CD14-positive monocyte (primary cell): ENCODE measurements around the gene FAM187B. TPM values are rescaled to one million over a fixed set of nuclear protein-coding genes. Genes with fewer than 3 reads are reported as not detected.

Experiments used
- DNase-seq, 3 donors: peaks; one replicate each; pipeline ENCODE4 v3.0.0-alpha.2; 2011 to 2022
- H2AFZ ChIP-seq: 2 replicates; pipeline ENCODE4 v1.6.0; 2012; ENCODE audit warnings: mild to moderate bottlenecking, low read depth, low read length, inconsistent platforms; ENCODE audit not compliant: insufficient read depth, poor library complexity, severe bottlenecking
- H3K27ac ChIP-seq, 2 donors: 1 replicate in 1 of 2; 2 replicates in 1 of 2; pipeline ENCODE4 v1.5.1; 2012 to 2013; ENCODE audit warnings: low read length in 2 of 2, control low read depth in 1 of 2, inconsistent platforms in 1 of 2, low read depth in 1 of 2, mild to moderate bottlenecking in 1 of 2
- H3K27me3 ChIP-seq, 2 donors: one replicate each; pipeline versions ENCODE4 v1.6.0 to v1.6.1; 2011 to 2013; ENCODE audit warnings: low read length in 2 of 2; ENCODE audit not compliant: control insufficient read depth in 2 of 2, insufficient read depth in 2 of 2
- H3K36me3 ChIP-seq, 2 donors: replicated peaks in 1 of 2; 1 replicate in 1 of 2; 2 replicates in 1 of 2; pipeline versions ENCODE4 v1.5.1 to v1.6.1; 2012 to 2013; ENCODE audit warnings: low read length in 2 of 2, control low read depth in 1 of 2, inconsistent platforms in 1 of 2, mild to moderate bottlenecking in 1 of 2; ENCODE audit not compliant: insufficient read depth in 2 of 2, control insufficient read depth in 1 of 2
- H3K4me1 ChIP-seq, 2 donors: 1 replicate in 1 of 2; 2 replicates in 1 of 2; pipeline versions ENCODE4 v1.5.1 to v1.6.1; 2012 to 2013; ENCODE audit warnings: low read length in 2 of 2, control low read depth in 1 of 2, inconsistent platforms in 1 of 2, mild to moderate bottlenecking in 1 of 2, moderate library complexity in 1 of 2; ENCODE audit not compliant: insufficient read depth in 2 of 2, control insufficient read depth in 1 of 2
- H3K4me2 ChIP-seq: replicated peaks from 2 replicates; pipeline ENCODE3; 2012; ENCODE audit warnings: low read length, moderate library complexity, mild to moderate bottlenecking; ENCODE audit not compliant: poor library complexity, severe bottlenecking; ENCODE audit errors: extremely low read depth
- H3K4me3 ChIP-seq, 3 experiments: fragments of 200-600 bp in 1 of 3; sonication (generic) in 1 of 3; replicated peaks in 1 of 3; 1 replicate in 2 of 3; 2 replicates in 1 of 3; pipeline ENCODE4 v1.5.1; 2011 to 2013; ENCODE audit warnings: low read length in 3 of 3, mild to moderate bottlenecking in 3 of 3, control low read depth in 2 of 3, low read depth in 2 of 3, inconsistent platforms in 1 of 3, moderate library complexity in 1 of 3
- H3K79me2 ChIP-seq: 2 replicates; pipeline ENCODE4 v1.6.0; 2012; ENCODE audit warnings: mild to moderate bottlenecking, control low read depth, inconsistent platforms, low read length, moderate library complexity; ENCODE audit not compliant: insufficient read depth
- H3K9ac ChIP-seq: 2 replicates; pipeline ENCODE4 v1.6.0; 2017; ENCODE audit warnings: low read length, mild to moderate bottlenecking; ENCODE audit not compliant: insufficient read depth, poor library complexity, severe bottlenecking
- H3K9me3 ChIP-seq, 2 donors: replicated peaks in 1 of 2; 1 replicate in 1 of 2; 2 replicates in 1 of 2; pipeline versions ENCODE4 v1.5.1 to v1.6.1; 2012 to 2013; ENCODE audit warnings: low read length in 2 of 2, control low read depth in 1 of 2; ENCODE audit not compliant: control insufficient read depth in 1 of 2, insufficient read depth in 1 of 2
- H4K20me1 ChIP-seq: 2 replicates; pipeline ENCODE4 v1.6.0; 2012; ENCODE audit warnings: mild to moderate bottlenecking, low read length, control low read depth, moderate library complexity; ENCODE audit not compliant: insufficient read depth
- H3K27ac Mint-ChIP-seq, 7 donors: one replicate each; pipeline ENCODE4 v1.8.0; 2020; ENCODE audit warnings: mild to moderate bottlenecking in 7 of 7, mixed read lengths in 7 of 7, moderate library complexity in 6 of 7, inconsistent platforms in 2 of 7
- H3K27me3 Mint-ChIP-seq, 3 donors: one replicate each; pipeline ENCODE4 v1.8.0; 2021 to 2022; ENCODE audit warnings: low read depth in 3 of 3, mild to moderate bottlenecking in 3 of 3, mixed read lengths in 3 of 3, moderate library complexity in 3 of 3, inconsistent platforms in 1 of 3
- H3K36me3 Mint-ChIP-seq, 2 donors: one replicate each; pipeline ENCODE4 v1.8.0; 2020; ENCODE audit warnings: mixed read lengths in 2 of 2, inconsistent platforms in 1 of 2, mild to moderate bottlenecking in 1 of 2
- H3K4me1 Mint-ChIP-seq: one replicate; pipeline ENCODE4 v1.8.0; 2020; ENCODE audit warnings: mild to moderate bottlenecking, mixed read lengths
- H3K4me3 Mint-ChIP-seq, 2 donors: one replicate each; pipeline ENCODE4 v1.8.0; 2020; ENCODE audit warnings: mild to moderate bottlenecking in 2 of 2, mixed read lengths in 2 of 2, moderate library complexity in 1 of 2
- H3K9me3 Mint-ChIP-seq, 7 donors: one replicate each; pipeline ENCODE4 v1.8.0; 2020 to 2022; ENCODE audit warnings: mixed read lengths in 7 of 7, mild to moderate bottlenecking in 6 of 7, moderate library complexity in 6 of 7, inconsistent platforms in 2 of 7
- WGBS: methylation state at CpG from one replicate; pipeline ENCODE4 v1.1.5; 2013; ENCODE audit warnings: missing lambda C conversion rate; ENCODE audit not compliant: insufficient coverage; 5-methylcytosine and 5-hydroxymethylcytosine counted together
- intact Hi-C, 2 donors: fragments of 100-400 bp; cut with micrococcal nuclease; formaldehyde crosslinking; loops; one replicate each; pipeline versions ENCODE4 v1.15.0 to v1.15.1; 2023
- polyA plus RNA-seq, 3 donors: library from polyadenylated mRNA; depleted of rRNA in 1 of 3; unstranded in 2 of 3; stranded (reverse) in 1 of 3; fragments of 300-500 nt in 2 of 3; fragments of >200 nt in 1 of 3; fragmentation: Illumina TruSeq in 2 of 3; gene quantifications; 1 replicate in 2 of 3; 2 replicates in 1 of 3; pipeline ENCODE4 v1.2.3, GENCODE V29; 2012 to 2021
- TF ChIP-seq, protein P1 (sequence below): fragments of 200-600 bp; IDR thresholded peaks from one replicate; pipeline ENCODE4 v1.8.0; 2022; ENCODE audit warnings: antibody characterized with exemption, mild to moderate bottlenecking

The FAM187B gene
- polyA plus RNA-seq, 3 donors: not detected

DNA sequence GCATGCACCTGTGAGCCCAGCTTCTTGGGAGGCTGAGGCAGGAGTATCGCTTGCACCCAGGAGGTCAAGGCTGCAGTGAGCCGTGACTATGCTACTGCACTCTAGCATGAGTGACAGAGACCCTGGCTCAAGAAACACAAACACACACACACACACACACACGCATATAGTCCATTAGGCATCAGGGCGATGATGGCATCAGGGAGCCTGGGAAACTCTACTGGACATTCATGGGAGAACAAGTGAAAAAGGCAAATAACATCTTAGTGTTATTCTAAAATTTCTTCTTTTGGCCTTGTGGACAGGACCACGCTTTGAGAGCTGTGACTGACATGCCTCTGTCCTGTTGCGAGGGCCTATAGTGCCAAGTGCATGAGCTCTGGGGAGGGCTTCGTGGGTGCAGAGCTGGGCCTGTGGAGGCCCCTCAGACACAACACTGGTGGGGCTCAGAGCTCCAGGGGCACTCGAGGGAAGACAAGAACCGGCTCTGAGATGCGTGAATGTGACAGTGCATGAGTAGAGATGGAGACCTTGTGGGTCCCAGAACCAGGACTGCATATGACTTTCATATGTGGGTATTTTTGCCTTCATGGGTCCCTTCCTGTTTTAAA is 32.3 kb upstream of the FAM187B start:
- no peak overlapping the region for H3K27ac ChIP-seq
- H3K36me3 Mint-ChIP-seq: no peaks in the 10 kb centered on the region
- no peak for DNase-seq
- H2AFZ ChIP-seq: no peak overlapping the region
- no peak overlapping the region for H3K9ac ChIP-seq
- H3K36me3 ChIP-seq: no peaks in the 10 kb centered on the region
- no peak overlapping the region for H3K27ac Mint-ChIP-seq
- H3K9me3 ChIP-seq: no peaks in the 10 kb centered on the region
- H3K27me3 Mint-ChIP-seq: peaks cover 12 to 31% (median 15%) of the 10 kb centered on the region in 3 donors
- no peaks in the 10 kb centered on the region for H3K79me2 ChIP-seq
- no peak overlapping the region for H3K4me3 ChIP-seq
- no peak overlapping the region for H3K4me3 Mint-ChIP-seq
- H3K9me3 Mint-ChIP-seq: no peaks in the 10 kb centered on the region
- TF ChIP-seq, protein P1, sequence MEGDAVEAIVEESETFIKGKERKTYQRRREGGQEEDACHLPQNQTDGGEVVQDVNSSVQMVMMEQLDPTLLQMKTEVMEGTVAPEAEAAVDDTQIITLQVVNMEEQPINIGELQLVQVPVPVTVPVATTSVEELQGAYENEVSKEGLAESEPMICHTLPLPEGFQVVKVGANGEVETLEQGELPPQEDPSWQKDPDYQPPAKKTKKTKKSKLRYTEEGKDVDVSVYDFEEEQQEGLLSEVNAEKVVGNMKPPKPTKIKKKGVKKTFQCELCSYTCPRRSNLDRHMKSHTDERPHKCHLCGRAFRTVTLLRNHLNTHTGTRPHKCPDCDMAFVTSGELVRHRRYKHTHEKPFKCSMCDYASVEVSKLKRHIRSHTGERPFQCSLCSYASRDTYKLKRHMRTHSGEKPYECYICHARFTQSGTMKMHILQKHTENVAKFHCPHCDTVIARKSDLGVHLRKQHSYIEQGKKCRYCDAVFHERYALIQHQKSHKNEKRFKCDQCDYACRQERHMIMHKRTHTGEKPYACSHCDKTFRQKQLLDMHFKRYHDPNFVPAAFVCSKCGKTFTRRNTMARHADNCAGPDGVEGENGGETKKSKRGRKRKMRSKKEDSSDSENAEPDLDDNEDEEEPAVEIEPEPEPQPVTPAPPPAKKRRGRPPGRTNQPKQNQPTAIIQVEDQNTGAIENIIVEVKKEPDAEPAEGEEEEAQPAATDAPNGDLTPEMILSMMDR: no peak
- H4K20me1 ChIP-seq: no peaks in the 10 kb centered on the region
- peaks cover 20% of the 10 kb centered on the region in 2 donors for H3K4me1 ChIP-seq
- intact Hi-C loops: loop anchor here in 1 of 2 donors (10.0 kb wide), 1 partner anchor 56 kb away; no protein-coding TSS in a partner anchor
- H3K4me2 ChIP-seq: no peak overlapping the region
- 93% methylated on average over 8 of the region's 10 CpGs for WGBS
- peaks cover 0 to 10% of the 10 kb centered on the region in 2 donors for H3K27me3 ChIP-seq
- H3K4me1 Mint-ChIP-seq: peaks cover 19% of the 10 kb centered on the region

DNA sequence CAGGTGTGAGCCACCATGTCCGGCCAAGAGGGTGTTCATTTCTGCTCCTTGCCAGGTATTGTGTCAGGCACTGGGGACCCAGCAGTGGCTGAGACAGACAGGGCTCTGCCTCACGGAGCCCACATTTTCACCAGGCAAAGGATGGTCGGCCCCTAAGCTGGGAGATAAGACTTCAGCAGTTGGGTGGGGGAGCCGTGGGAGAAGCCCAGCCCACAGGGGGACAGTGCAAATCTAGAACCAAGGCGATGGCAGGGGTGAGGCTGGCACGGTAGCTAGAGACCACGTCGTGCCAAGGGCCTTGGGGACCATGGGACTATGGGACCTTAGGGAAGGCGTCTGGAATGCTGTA is 28.5 kb upstream of the FAM187B start:
- H3K9me3 ChIP-seq: no peaks in the 10 kb centered on the region
- no peaks in the 10 kb centered on the region for H4K20me1 ChIP-seq
- H3K27ac Mint-ChIP-seq: no peak overlapping the region
- TF ChIP-seq, protein P1: no peak
- H3K27ac ChIP-seq: no peak overlapping the region
- H2AFZ ChIP-seq: no peak overlapping the region
- H3K27me3 Mint-ChIP-seq: peaks cover 6 to 21% (median 7%) of the 10 kb centered on the region in 3 donors
- H3K4me3 Mint-ChIP-seq: no peak overlapping the region
- peaks cover 0 to 6% of the 10 kb centered on the region in 2 donors for H3K27me3 ChIP-seq
- H3K4me2 ChIP-seq: no peak overlapping the region
- no peaks in the 10 kb centered on the region for H3K79me2 ChIP-seq
- intact Hi-C loops: no loop called here
- H3K4me1 ChIP-seq: no peaks in the 10 kb centered on the region
- no peaks in the 10 kb centered on the region for H3K36me3 Mint-ChIP-seq
- H3K36me3 ChIP-seq: no peaks in the 10 kb centered on the region
- DNase-seq: no peak
- H3K9me3 Mint-ChIP-seq: peaks cover 0 to 2% (median 0%) of the 10 kb centered on the region in 7 donors
- H3K9ac ChIP-seq: no peak overlapping the region
- no peaks in the 10 kb centered on the region for H3K4me1 Mint-ChIP-seq
- H3K4me3 ChIP-seq: no peak overlapping the region
- 91% methylated on average over 7 of the region's 9 CpGs for WGBS
